Tibial nerve (tissue), 4 donors: Measurements from ENCODE around the gene ZNF552.

ENCODE experiments used
- EP300 ChIP-seq, 2 donors: sonication (generic); formaldehyde crosslinking; IDR thresholded peaks; one replicate each; pipeline ENCODE4 v1.6.1; 2017; ENCODE audit warnings: antibody characterized with exemption in 2 of 2, mild to moderate bottlenecking in 1 of 2
- POLR2A ChIP-seq, 2 donors: fragments of 450-650 bp; IDR thresholded peaks; one replicate each; pipeline ENCODE4 v1.6.1; 2017; ENCODE audit warnings: antibody characterized with exemption in 2 of 2, mild to moderate bottlenecking in 2 of 2, moderate library complexity in 2 of 2
- TF ChIP-seq, protein P1 (sequence below), 5 experiments: fragments of 200-600 bp in 3 of 5; fragments of 450-650 bp in 2 of 5; sonication (generic) in 3 of 5; IDR thresholded peaks; one replicate each; pipeline ENCODE4 v1.5.1; 2016 to 2019; ENCODE audit warnings: antibody characterized with exemption in 5 of 5, mild to moderate bottlenecking in 3 of 5, moderate library complexity in 2 of 5

DNA sequence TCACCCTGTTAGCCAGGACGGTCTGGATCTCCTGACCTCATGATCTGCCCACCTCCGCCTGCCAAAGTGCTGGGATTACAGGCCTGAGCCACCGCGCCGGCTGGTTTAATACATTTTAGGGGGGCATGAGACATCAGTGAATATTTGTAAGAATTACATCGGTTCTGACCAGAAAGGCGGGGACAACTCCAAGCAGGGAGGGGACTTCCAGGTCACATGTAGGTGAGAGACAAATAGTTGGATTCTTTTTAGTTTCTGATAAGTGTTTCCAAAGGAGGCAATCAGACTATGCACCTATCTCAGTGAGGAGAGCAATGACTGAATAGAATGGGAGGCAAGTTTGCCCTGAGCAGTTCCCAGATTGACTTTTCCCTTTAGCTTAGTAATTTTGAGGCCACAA is 3.7 kb upstream of the ZNF552 start:
- TF ChIP-seq, protein P1, sequence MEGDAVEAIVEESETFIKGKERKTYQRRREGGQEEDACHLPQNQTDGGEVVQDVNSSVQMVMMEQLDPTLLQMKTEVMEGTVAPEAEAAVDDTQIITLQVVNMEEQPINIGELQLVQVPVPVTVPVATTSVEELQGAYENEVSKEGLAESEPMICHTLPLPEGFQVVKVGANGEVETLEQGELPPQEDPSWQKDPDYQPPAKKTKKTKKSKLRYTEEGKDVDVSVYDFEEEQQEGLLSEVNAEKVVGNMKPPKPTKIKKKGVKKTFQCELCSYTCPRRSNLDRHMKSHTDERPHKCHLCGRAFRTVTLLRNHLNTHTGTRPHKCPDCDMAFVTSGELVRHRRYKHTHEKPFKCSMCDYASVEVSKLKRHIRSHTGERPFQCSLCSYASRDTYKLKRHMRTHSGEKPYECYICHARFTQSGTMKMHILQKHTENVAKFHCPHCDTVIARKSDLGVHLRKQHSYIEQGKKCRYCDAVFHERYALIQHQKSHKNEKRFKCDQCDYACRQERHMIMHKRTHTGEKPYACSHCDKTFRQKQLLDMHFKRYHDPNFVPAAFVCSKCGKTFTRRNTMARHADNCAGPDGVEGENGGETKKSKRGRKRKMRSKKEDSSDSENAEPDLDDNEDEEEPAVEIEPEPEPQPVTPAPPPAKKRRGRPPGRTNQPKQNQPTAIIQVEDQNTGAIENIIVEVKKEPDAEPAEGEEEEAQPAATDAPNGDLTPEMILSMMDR (IDR thresholded peaks at IDR 0.05): no peak
- TF ChIP-seq POLR2A (IDR thresholded peaks at IDR 0.05) (no peak), EP300 (IDR thresholded peaks at IDR 0.05) (no peak)
